GM23248 (cell line): Measurements from ENCODE around the gene DPCD.

Source experiments
- EZH2 ChIP-seq: fragments of 200-600 bp; sonication (generic); IDR thresholded peaks from 2 replicates; pipeline ENCODE4 v1.6.1; 2018; ENCODE audit warnings: antibody characterized with exemption, mild to moderate bottlenecking; ENCODE audit not compliant: insufficient read depth, poor library complexity, severe bottlenecking
- EZH2phosphoT487 ChIP-seq: fragments of 200-600 bp; sonication (generic); IDR thresholded peaks from 2 replicates; pipeline ENCODE4 v1.6.1; 2018; ENCODE audit warnings: antibody characterized with exemption, moderate library complexity, mild to moderate bottlenecking, low read depth; ENCODE audit not compliant: insufficient read depth

GRCh38 chr10:101585841-101586240 lies 2.3 kb upstream of the DPCD start:
- no peak for TF ChIP-seq EZH2
- no peak for TF ChIP-seq EZH2phosphoT487
